ENCODE measurements around the gene MGP. TPM values are rescaled to one million over a fixed set of nuclear protein-coding genes. Genes with fewer than 3 reads are reported as not detected.

MGP gene
- total and polyA plus RNA-seq, 2 of the 8 experiments (the other 6 are each of a cell fraction or from before 2014, with no cell fraction given), result not detected

GRCh38 chr12:14886271-14886670 lies 617 bp upstream of the MGP start (continued):
- TF ChIP-seq ZNF274 (IDR thresholded peaks at IDR 0.05; ENCODE audit: borderline replicate concordance, extremely low read depth, low read length) (no peak), JUND (IDR thresholded peaks at IDR 0.05; ENCODE audit: low read length) (no peak), SP2 (IDR thresholded peaks at IDR 0.05; ENCODE audit: low read length) (no peak), GTF2F1 (IDR thresholded peaks at IDR 0.05; ENCODE audit: borderline replicate concordance, low read depth, low read length) (no peak), SUZ12 (IDR thresholded peaks at IDR 0.05; ENCODE audit: low read length) (no peak), E2F6 (IDR thresholded peaks at IDR 0.05) (no peak), SRF (IDR thresholded peaks at IDR 0.05; ENCODE audit: low read depth, low read length) (no peak), NANOG (IDR thresholded peaks at IDR 0.05; ENCODE audit: insufficient read depth, low read depth, low read length, poor library complexity, severe bottlenecking) (no peak), EZH2 (IDR thresholded peaks at IDR 0.05; ENCODE audit: low read depth, low read length, severe bottlenecking) (no peak)

Measured in H1 (cell line).